Measurements from ENCODE around the gene CISD1. TPM values are rescaled to one million over a fixed set of nuclear protein-coding genes. Genes with fewer than 3 reads are reported as not detected.

The CISD1 gene
- total RNA-seq, 1 donor from 2014 or later, result 176 TPM

DNA sequence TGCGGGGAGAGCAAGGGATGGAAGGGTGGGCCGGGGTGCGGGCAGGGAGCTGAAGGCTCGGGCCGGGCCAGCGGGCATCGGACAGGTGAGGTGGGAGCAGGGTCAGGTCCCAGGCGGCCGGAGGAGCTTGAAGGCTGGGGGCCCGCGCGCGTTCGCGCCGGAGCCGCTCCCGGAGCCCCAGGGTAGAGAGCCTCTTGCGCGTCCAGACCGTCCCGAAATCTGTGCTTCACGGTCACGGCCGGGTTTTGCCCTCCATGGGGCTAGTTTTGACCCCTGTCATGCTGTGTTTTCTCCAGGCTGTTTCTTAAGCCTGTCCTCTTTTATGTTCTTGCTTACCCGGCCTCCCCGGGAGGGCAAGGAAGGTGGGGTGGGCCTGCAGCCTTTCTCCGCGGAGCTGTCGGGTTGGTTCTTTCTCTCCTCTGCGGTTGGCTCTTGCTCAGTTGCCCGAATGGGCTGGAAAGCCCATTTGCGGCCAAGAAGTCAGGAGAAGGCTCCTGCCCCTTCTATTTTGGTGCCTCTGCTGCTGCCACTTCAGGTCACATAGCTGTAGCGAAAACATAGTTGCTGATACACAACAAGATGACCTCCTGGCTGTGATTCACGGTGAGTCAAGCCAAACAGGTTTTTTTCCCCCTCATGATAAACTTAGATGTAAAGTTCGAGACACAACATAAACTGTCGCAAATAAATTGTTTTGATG lies 66.5 kb downstream of the CISD1 start:
- intact Hi-C loops (cut with DNase I), result loop anchor here (2.0 kb wide), 2 partner anchors 49 to 67 kb away; partner anchors contain the start of genes CISD1 and TFAM
- peak; percentile 75 for DNase-seq (ENCODE audit: missing footprints)
- peak; percentile 86 for ATAC-seq

DNA sequence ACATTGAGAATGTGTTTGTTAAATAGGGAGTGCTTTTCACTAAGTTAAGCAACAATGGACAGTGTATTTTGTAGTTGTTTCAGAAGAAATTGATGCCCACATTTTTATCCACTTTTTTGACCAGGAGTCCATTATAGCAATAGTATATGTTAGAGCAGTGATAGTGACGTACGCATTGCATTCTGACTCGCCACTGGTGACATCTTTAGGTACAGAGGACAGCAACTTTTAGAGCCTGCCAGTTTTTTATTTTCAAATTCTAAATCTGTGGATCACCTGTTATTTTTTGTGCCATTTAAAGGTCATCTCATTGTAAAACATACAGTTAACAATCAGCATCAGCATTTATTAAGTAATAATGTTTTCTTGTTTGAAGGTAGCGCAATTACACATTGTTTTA lies 67.3 kb downstream of the CISD1 start:
- DNase-seq (ENCODE audit: missing footprints) (no peak), ATAC-seq (no peak)
- intact Hi-C loops (cut with DNase I), result no loop called here

Other genes with a start within 250 kb of the CISD1 start
- 2.5 TPM for gene IPMK, start 1.3 kb upstream of the CISD1 start, total RNA-seq
- 55.3 TPM for gene UBE2D1, start 65.8 kb downstream of the CISD1 start, total RNA-seq
- 32.0 TPM for gene TFAM, start 116.2 kb downstream of the CISD1 start, total RNA-seq
- 8.2 TPM for gene BICC1, start 243.7 kb downstream of the CISD1 start, total RNA-seq